KMS-11 (cell line): ENCODE data around the gene PPP1R15B.

ENCODE experiments used
- H2AFZ ChIP-seq: fragments of 200-600 bp; sonication (generic); 2 replicates; pipeline ENCODE4 v1.6.1; 2016; ENCODE audit warnings: antibody characterized with exemption, mixed run types, low read depth
- H3K27ac ChIP-seq: fragments of 200-600 bp; sonication (generic); 2 replicates; pipeline ENCODE4 v1.6.1; 2016; ENCODE audit warnings: mild to moderate bottlenecking, mixed run types
- H3K27me3 ChIP-seq: fragments of 200-600 bp; sonication (generic); 2 replicates; pipeline ENCODE4 v1.6.1; 2017; ENCODE audit warnings: mild to moderate bottlenecking, low read depth, mixed run types, moderate library complexity; ENCODE audit not compliant: insufficient read depth
- H3K36me3 ChIP-seq: fragments of 200-600 bp; sonication (generic); 2 replicates; pipeline ENCODE4 v1.6.1; 2017; ENCODE audit warnings: mild to moderate bottlenecking, mixed run types; ENCODE audit not compliant: insufficient read depth
- H3K4me1 ChIP-seq: fragments of 200-600 bp; sonication (generic); 2 replicates; pipeline ENCODE4 v1.6.1; 2016; ENCODE audit warnings: mild to moderate bottlenecking, low read depth, mixed run types; ENCODE audit not compliant: poor library complexity, severe bottlenecking
- H3K4me2 ChIP-seq: fragments of 200-600 bp; sonication (generic); 2 replicates; pipeline ENCODE4 v1.7.0; 2016; ENCODE audit warnings: mild to moderate bottlenecking, mixed run types
- H3K4me3 ChIP-seq: fragments of 200-600 bp; sonication (generic); IDR thresholded peaks from 2 replicates; pipeline ENCODE4 v1.6.1; 2017; ENCODE audit warnings: low read depth, low read length, mixed read lengths; ENCODE audit not compliant: insufficient read depth
- H3K79me2 ChIP-seq: fragments of 200-600 bp; sonication (generic); 2 replicates; pipeline ENCODE4 v1.6.1; 2016; ENCODE audit warnings: low read depth, mixed run types; ENCODE audit not compliant: insufficient read depth
- H3K9ac ChIP-seq: fragments of 200-600 bp; sonication (generic); 2 replicates; pipeline ENCODE4 v1.6.1; 2016; ENCODE audit warnings: mild to moderate bottlenecking, mixed run types
- H4K20me1 ChIP-seq: fragments of 200-600 bp; sonication (generic); 2 replicates; pipeline ENCODE4 v1.6.1; 2016; ENCODE audit warnings: mild to moderate bottlenecking, mixed run types; ENCODE audit not compliant: insufficient read depth
- CTCF ChIP-seq: fragments of 200-600 bp; sonication (generic); conservative IDR thresholded peaks from 2 replicates; pipeline ENCODE4 v1.6.1; 2017; ENCODE audit warnings: low read depth, mild to moderate bottlenecking, antibody characterized with exemption, low read length, moderate library complexity, mixed read lengths

Gene PPP1R15B

GRCh38 chr1:204442376-204443259, 31.0 kb upstream of the PPP1R15B start:
- H3K27ac ChIP-seq, result no peak overlapping the region
- H3K36me3 ChIP-seq, result no peaks in the 10 kb centered on the region
- H2AFZ ChIP-seq, result no peak overlapping the region
- no peak overlapping the region for H3K4me2 ChIP-seq
- no peak for TF ChIP-seq CTCF
- H3K4me1 ChIP-seq, result peaks cover 5% of the 10 kb centered on the region
- H4K20me1 ChIP-seq, result no peaks in the 10 kb centered on the region
- H3K9ac ChIP-seq, result no peak overlapping the region
- H3K79me2 ChIP-seq, result no peaks in the 10 kb centered on the region
- no peaks in the 10 kb centered on the region for H3K27me3 ChIP-seq
- H3K4me3 ChIP-seq, result no peak overlapping the region

- H3K79me2 ChIP-seq, result no peaks in the 10 kb centered on the region
- H3K4me3 ChIP-seq, result no peak overlapping the region
- H3K27ac ChIP-seq, result no peak overlapping the region
- no peak overlapping the region for H3K9ac ChIP-seq
- H3K27me3 ChIP-seq, result no peaks in the 10 kb centered on the region
- no peak overlapping the region for H3K4me2 ChIP-seq
- H4K20me1 ChIP-seq, result no peaks in the 10 kb centered on the region
- H2AFZ ChIP-seq, result no peak overlapping the region
- TF ChIP-seq CTCF, result no peak
- H3K36me3 ChIP-seq, result no peaks in the 10 kb centered on the region
- H3K4me1 ChIP-seq, result peaks cover 4% of the 10 kb centered on the region
Measured at GRCh38 chr1:204441558-204441957, 29.9 kb upstream of the PPP1R15B start.

GRCh38 chr1:204439621-204440375, 28.2 kb upstream of the PPP1R15B start:
- H3K4me1 ChIP-seq, result no peaks in the 10 kb centered on the region

GRCh38 chr1:204438628-204439027, 27.0 kb upstream of the PPP1R15B start:
- TF ChIP-seq CTCF, result no peak
- Histone ChIP-seq H3K27me3 (no peaks in the 10 kb centered on the region), H3K79me2 (no peaks in the 10 kb centered on the region), H3K9ac (no peak overlapping the region), H3K27ac (no peak overlapping the region), H3K36me3 (no peaks in the 10 kb centered on the region), H3K4me3 (no peak overlapping the region), H3K4me1 (no peaks in the 10 kb centered on the region), H2AFZ (no peak overlapping the region), H3K4me2 (no peak overlapping the region), H4K20me1 (no peaks in the 10 kb centered on the region)

More at GRCh38 chr1:204439621-204440375, 28.2 kb upstream of the PPP1R15B start:
- H3K4me2 ChIP-seq, result no peak overlapping the region
- no peak overlapping the region for H3K4me3 ChIP-seq
- no peaks in the 10 kb centered on the region for H3K36me3 ChIP-seq
- no peaks in the 10 kb centered on the region for H4K20me1 ChIP-seq
- no peak overlapping the region for H2AFZ ChIP-seq
- no peak overlapping the region for H3K9ac ChIP-seq
- no peaks in the 10 kb centered on the region for H3K27me3 ChIP-seq
- H3K79me2 ChIP-seq, result no peaks in the 10 kb centered on the region
- H3K27ac ChIP-seq, result no peak overlapping the region
- no peak for TF ChIP-seq CTCF
